Neural cell (in vitro differentiated cells): ENCODE measurements around the gene DCAF6. TPM values are rescaled to one million over a fixed set of nuclear protein-coding genes. Genes with fewer than 3 reads are reported as not detected.

Source experiments
- H2AFZ ChIP-seq: fragments of 200-600, 300-800 bp; sonication (generic), shearing (Covaris generic); 2 replicates; pipeline ENCODE4 v1.6.0; 2014; ENCODE audit warnings: low read depth, mild to moderate bottlenecking, antibody characterized with exemption, low read length, moderate library complexity
- H3F3A ChIP-seq: fragments of 200-600 bp; shearing (Covaris generic); 2 replicates; pipeline ENCODE4 v1.6.1; 2016; ENCODE audit warnings: mild to moderate bottlenecking, moderate library complexity, mixed read lengths, antibody characterized with exemption, low read length; ENCODE audit not compliant: insufficient read depth, poor library complexity, severe bottlenecking
- H3K27ac ChIP-seq: fragments of 200-600, 300-800 bp; sonication (generic), shearing (Covaris generic); 2 replicates; pipeline ENCODE4 v1.5.1; 2014; ENCODE audit warnings: mild to moderate bottlenecking, low read length, moderate library complexity
- H3K27me3 ChIP-seq: fragments of 300-800, 200-600 bp; sonication (generic), shearing (Covaris generic); 2 replicates; pipeline ENCODE4 v1.6.0; 2014; ENCODE audit warnings: mild to moderate bottlenecking, low read depth, low read length, moderate library complexity; ENCODE audit not compliant: insufficient read depth
- H3K36me3 ChIP-seq: fragments of 300-800, 200-600 bp; sonication (generic), shearing (Covaris generic); 2 replicates; pipeline ENCODE4 v1.5.1; 2014; ENCODE audit warnings: mild to moderate bottlenecking, antibody characterized with exemption, low read length, moderate library complexity; ENCODE audit not compliant: insufficient read depth
- H3K4me2 ChIP-seq: fragments of 300-800, 200-600 bp; sonication (generic), shearing (Covaris generic); 2 replicates; pipeline ENCODE4 v1.6.0; 2014; ENCODE audit warnings: mild to moderate bottlenecking, low read length
- H3K4me3 ChIP-seq: fragments of 300-800, 200-600 bp; sonication (generic), shearing (Covaris generic); 2 replicates; pipeline ENCODE4 v1.5.1; 2014; ENCODE audit warnings: mild to moderate bottlenecking, low read length, moderate library complexity
- H3K79me2 ChIP-seq: fragments of 200-600 bp; shearing (Covaris generic); replicated peaks from 2 replicates; pipeline ENCODE4 v1.6.0; 2014; ENCODE audit warnings: mild to moderate bottlenecking, low read length, moderate library complexity; ENCODE audit not compliant: insufficient read depth
- H3K9ac ChIP-seq: fragments of 300-800, 200-600 bp; sonication (generic), shearing (Covaris generic); 2 replicates; pipeline ENCODE4 v1.6.1; 2016; ENCODE audit warnings: mild to moderate bottlenecking, low read length, mixed read lengths
- H3K9me2 ChIP-seq: fragments of 200-600 bp; shearing (Covaris generic); 2 replicates; pipeline ENCODE4 v1.6.1; 2016; ENCODE audit warnings: mild to moderate bottlenecking, low read length, mixed read lengths; ENCODE audit not compliant: insufficient read depth
- H3K9me3 ChIP-seq: fragments of 200-600, 300-800 bp; sonication (generic), shearing (Covaris generic); 2 replicates; pipeline ENCODE4 v1.6.1; 2016; ENCODE audit warnings: mild to moderate bottlenecking, mixed run types, low read length, moderate library complexity, mixed read lengths
- H4K20me1 ChIP-seq: fragments of 200-600 bp; shearing (Covaris generic); 2 replicates; pipeline ENCODE4 v1.6.1; 2016; ENCODE audit warnings: mild to moderate bottlenecking, mixed run types; ENCODE audit not compliant: insufficient read depth
- EP300 ChIP-seq: fragments of 450-650 bp; conservative IDR thresholded peaks from 2 replicates; pipeline ENCODE4 v1.6.1; 2014; ENCODE audit warnings: antibody characterized with exemption, mild to moderate bottlenecking, moderate library complexity; ENCODE audit not compliant: poor library complexity, severe bottlenecking
- EZH2 ChIP-seq: fragments of 200-600, 300-800 bp; shearing (Covaris generic), sonication (generic); IDR thresholded peaks from 2 replicates; pipeline ENCODE4 v1.6.1; 2014; ENCODE audit warnings: antibody characterized with exemption, low read length, borderline replicate concordance, mild to moderate bottlenecking; ENCODE audit not compliant: insufficient read depth, poor library complexity, severe bottlenecking
- MXI1 ChIP-seq: fragments of 450-650 bp; conservative IDR thresholded peaks from 2 replicates; pipeline ENCODE4 v1.6.1; 2014; ENCODE audit warnings: antibody characterized with exemption, mild to moderate bottlenecking; ENCODE audit not compliant: poor library complexity, severe bottlenecking
- POLR2AphosphoS5 ChIP-seq: IDR thresholded peaks from 2 replicates; pipeline ENCODE4 v1.6.1; 2012
- RAD21 ChIP-seq: fragments of 450-650 bp; conservative IDR thresholded peaks from 2 replicates; pipeline ENCODE4 v1.6.1; 2014; ENCODE audit warnings: antibody characterized with exemption, mild to moderate bottlenecking, moderate library complexity
- SMC3 ChIP-seq: fragments of 450-650 bp; conservative IDR thresholded peaks from 2 replicates; pipeline ENCODE4 v1.6.1; 2014; ENCODE audit warnings: antibody characterized with exemption, mild to moderate bottlenecking, moderate library complexity; ENCODE audit not compliant: poor library complexity
- TAF1 ChIP-seq: IDR thresholded peaks from 2 replicates; pipeline ENCODE4 v1.6.1; 2012; ENCODE audit warnings: low read depth
- polyA plus RNA-seq: library from polyadenylated mRNA; depleted of rRNA; stranded (reverse); fragments of >200 nt; gene quantifications from 2 replicates; pipeline ENCODE4 v1.2.3, GENCODE V29; 2014
- TF ChIP-seq, protein P1 (sequence below): fragments of 450-650 bp; IDR thresholded peaks from 2 replicates; pipeline ENCODE4 v1.5.1; 2014; ENCODE audit warnings: antibody characterized with exemption, mild to moderate bottlenecking, moderate library complexity; ENCODE audit not compliant: poor library complexity, severe bottlenecking
- TF ChIP-seq, protein P2 (sequence below): IDR thresholded peaks from 2 replicates; pipeline ENCODE4 v1.6.1; 2012; ENCODE audit warnings: borderline replicate concordance

The DCAF6 gene
- polyA plus RNA-seq, 1 donor from 2014 or later, result 44.8 TPM

DNA sequence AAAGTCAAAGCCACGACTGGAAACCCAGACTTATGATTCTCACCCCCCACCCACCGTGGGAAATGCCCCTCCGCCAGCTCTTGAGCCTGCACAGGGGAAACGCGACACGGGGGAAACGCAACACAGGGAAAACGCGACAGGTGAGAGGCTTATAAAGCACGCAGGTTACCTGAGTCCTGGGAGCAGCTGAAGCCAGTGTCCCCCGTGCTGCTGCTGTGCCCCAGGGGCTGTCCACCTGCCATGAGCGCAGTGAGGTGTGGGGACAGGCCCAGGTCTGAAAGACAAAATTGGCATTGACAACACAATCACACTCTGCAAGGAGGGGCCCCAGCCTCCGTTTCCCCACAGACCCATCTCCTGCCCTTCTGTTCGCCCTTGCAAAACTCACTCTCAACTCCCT, 153.9 kb downstream of the DCAF6 start:
- Histone ChIP-seq H3K4me2 (no peak overlapping the region), H3K9me2 (no peaks in the 10 kb centered on the region), H3K9ac (no peak overlapping the region), H3K4me3 (no peak overlapping the region), H3K79me2 (no peaks in the 10 kb centered on the region), H2AFZ (no peak overlapping the region), H3F3A (no peaks in the 10 kb centered on the region), H3K27me3 (no peaks in the 10 kb centered on the region), H3K27ac (no peak overlapping the region), H3K9me3 (no peaks in the 10 kb centered on the region), H3K36me3 (no peaks in the 10 kb centered on the region), H4K20me1 (no peaks in the 10 kb centered on the region)
- no peak for TF ChIP-seq TAF1
- TF ChIP-seq MXI1, result no peak
- TF ChIP-seq EP300, result no peak
- TF ChIP-seq EZH2, result no peak
- TF ChIP-seq RAD21, result no peak
- TF ChIP-seq, protein P1, sequence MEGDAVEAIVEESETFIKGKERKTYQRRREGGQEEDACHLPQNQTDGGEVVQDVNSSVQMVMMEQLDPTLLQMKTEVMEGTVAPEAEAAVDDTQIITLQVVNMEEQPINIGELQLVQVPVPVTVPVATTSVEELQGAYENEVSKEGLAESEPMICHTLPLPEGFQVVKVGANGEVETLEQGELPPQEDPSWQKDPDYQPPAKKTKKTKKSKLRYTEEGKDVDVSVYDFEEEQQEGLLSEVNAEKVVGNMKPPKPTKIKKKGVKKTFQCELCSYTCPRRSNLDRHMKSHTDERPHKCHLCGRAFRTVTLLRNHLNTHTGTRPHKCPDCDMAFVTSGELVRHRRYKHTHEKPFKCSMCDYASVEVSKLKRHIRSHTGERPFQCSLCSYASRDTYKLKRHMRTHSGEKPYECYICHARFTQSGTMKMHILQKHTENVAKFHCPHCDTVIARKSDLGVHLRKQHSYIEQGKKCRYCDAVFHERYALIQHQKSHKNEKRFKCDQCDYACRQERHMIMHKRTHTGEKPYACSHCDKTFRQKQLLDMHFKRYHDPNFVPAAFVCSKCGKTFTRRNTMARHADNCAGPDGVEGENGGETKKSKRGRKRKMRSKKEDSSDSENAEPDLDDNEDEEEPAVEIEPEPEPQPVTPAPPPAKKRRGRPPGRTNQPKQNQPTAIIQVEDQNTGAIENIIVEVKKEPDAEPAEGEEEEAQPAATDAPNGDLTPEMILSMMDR, result no peak
- TF ChIP-seq, protein P2, sequence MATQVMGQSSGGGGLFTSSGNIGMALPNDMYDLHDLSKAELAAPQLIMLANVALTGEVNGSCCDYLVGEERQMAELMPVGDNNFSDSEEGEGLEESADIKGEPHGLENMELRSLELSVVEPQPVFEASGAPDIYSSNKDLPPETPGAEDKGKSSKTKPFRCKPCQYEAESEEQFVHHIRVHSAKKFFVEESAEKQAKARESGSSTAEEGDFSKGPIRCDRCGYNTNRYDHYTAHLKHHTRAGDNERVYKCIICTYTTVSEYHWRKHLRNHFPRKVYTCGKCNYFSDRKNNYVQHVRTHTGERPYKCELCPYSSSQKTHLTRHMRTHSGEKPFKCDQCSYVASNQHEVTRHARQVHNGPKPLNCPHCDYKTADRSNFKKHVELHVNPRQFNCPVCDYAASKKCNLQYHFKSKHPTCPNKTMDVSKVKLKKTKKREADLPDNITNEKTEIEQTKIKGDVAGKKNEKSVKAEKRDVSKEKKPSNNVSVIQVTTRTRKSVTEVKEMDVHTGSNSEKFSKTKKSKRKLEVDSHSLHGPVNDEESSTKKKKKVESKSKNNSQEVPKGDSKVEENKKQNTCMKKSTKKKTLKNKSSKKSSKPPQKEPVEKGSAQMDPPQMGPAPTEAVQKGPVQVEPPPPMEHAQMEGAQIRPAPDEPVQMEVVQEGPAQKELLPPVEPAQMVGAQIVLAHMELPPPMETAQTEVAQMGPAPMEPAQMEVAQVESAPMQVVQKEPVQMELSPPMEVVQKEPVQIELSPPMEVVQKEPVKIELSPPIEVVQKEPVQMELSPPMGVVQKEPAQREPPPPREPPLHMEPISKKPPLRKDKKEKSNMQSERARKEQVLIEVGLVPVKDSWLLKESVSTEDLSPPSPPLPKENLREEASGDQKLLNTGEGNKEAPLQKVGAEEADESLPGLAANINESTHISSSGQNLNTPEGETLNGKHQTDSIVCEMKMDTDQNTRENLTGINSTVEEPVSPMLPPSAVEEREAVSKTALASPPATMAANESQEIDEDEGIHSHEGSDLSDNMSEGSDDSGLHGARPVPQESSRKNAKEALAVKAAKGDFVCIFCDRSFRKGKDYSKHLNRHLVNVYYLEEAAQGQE, result no peak
- no peak for TF ChIP-seq POLR2AphosphoS5
- TF ChIP-seq SMC3, result no peak

DNA sequence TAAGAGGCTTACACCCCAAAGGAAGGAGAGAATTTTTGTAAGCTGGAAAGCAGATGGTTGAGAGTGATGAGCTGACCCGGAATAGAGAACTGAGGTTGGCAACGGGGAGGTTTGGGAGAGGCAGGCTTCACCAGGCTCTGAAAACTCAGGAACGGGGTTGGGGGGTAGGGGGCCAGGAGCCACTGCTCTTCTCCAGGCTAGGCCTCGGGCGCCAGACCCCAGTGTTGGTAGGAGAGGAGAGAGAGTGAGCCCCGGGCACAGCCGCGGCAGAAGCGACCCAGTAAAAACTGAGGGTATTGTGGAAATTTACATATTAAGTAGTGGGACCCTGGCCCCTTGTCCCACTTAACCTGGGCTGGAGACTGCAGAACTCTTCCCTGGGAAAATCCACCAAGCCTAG, 154.6 kb downstream of the DCAF6 start:
- H3K4me2 ChIP-seq, result no peak overlapping the region
- H3K4me3 ChIP-seq, result no peak overlapping the region
- H3K9ac ChIP-seq, result no peak overlapping the region
- no peaks in the 10 kb centered on the region for H3F3A ChIP-seq
- no peaks in the 10 kb centered on the region for H3K9me3 ChIP-seq
- H3K9me2 ChIP-seq, result no peaks in the 10 kb centered on the region
- no peaks in the 10 kb centered on the region for H3K36me3 ChIP-seq
- TF ChIP-seq MXI1 (no peak), EP300 (no peak), TAF1 (no peak), SMC3 (no peak), EZH2 (no peak), RAD21 (no peak), POLR2AphosphoS5 (no peak)
- TF ChIP-seq, protein P1, result no peak
- TF ChIP-seq, protein P2, result no peak
- H3K27me3 ChIP-seq, result no peaks in the 10 kb centered on the region
- H3K79me2 ChIP-seq, result no peaks in the 10 kb centered on the region
- H4K20me1 ChIP-seq, result no peaks in the 10 kb centered on the region
- H2AFZ ChIP-seq, result no peak overlapping the region
- H3K27ac ChIP-seq, result no peak overlapping the region
